SK-N-MC (cell line): ENCODE data around the gene AGRN.

ENCODE experiments used
- DNase-seq: peaks from one replicate; pipeline ENCODE4 v3.0.0-alpha.2; 2011; ENCODE audit warnings: low read depth, low spot score
- H3K27ac ChIP-seq: fragments of 200-600 bp; sonication (generic); 2 replicates; pipeline ENCODE4 v1.5.1; 2016; ENCODE audit warnings: mixed run types
- H3K36me3 ChIP-seq: fragments of 200-600 bp; sonication (generic); 2 replicates; pipeline ENCODE4 v1.6.1; 2017; ENCODE audit warnings: antibody characterized with exemption, low read length, mixed read lengths; ENCODE audit not compliant: insufficient read depth
- H3K4me3 ChIP-seq: fragments of 200-600 bp; sonication (generic); 2 replicates; pipeline ENCODE4 v1.5.1; 2016
- H3K9ac ChIP-seq: fragments of 200-600 bp; sonication (generic); 2 replicates; pipeline ENCODE4 v1.8.0; 2017; ENCODE audit warnings: mixed run types, mixed read lengths; ENCODE audit not compliant: insufficient read length
- H3K9me3 ChIP-seq: fragments of 200-600 bp; sonication (generic); 2 replicates; pipeline ENCODE4 v1.6.1; 2017; ENCODE audit warnings: low read depth, mild to moderate bottlenecking, antibody characterized with exemption, low read length, moderate library complexity, mixed read lengths
- EZH2 ChIP-seq: fragments of 200-600 bp; sonication (generic); IDR thresholded peaks from one replicate; pipeline ENCODE4 v1.6.1; 2017; ENCODE audit warnings: antibody characterized with exemption
- FOXP2 ChIP-seq: optimal IDR thresholded peaks from 2 replicates; pipeline ENCODE3; 2011; ENCODE audit warnings: mild to moderate bottlenecking, moderate library complexity; ENCODE audit not compliant: insufficient read depth; ENCODE audit errors: extremely low read length, control extremely low read depth
- POLR2AphosphoS5 ChIP-seq: IDR thresholded peaks from 2 replicates; pipeline ENCODE4 v1.6.1; 2012; ENCODE audit warnings: mild to moderate bottlenecking, low read depth, low read length, borderline replicate concordance

The AGRN gene

GRCh38 chr1:1080122-1080757, 60.3 kb downstream of the AGRN start:
- peak overlapping the region; percentile 74 for H3K4me3 ChIP-seq
- H3K9me3 ChIP-seq, result no peaks in the 10 kb centered on the region
- 0 out of 2 replicates have a peak, but pooled peaks have one; percentile 9 for TF ChIP-seq POLR2AphosphoS5
- no peak for TF ChIP-seq EZH2
- TF ChIP-seq FOXP2, result no peak
- no peak overlapping the region for H3K27ac ChIP-seq
- DNase-seq, result no peak
- H3K9ac ChIP-seq, result no peak overlapping the region
- no peaks in the 10 kb centered on the region for H3K36me3 ChIP-seq

- no peak for DNase-seq
- Histone ChIP-seq H3K36me3 (no peaks in the 10 kb centered on the region), H3K9ac (no peak overlapping the region), H3K9me3 (no peaks in the 10 kb centered on the region), H3K4me3 (no peak overlapping the region), H3K27ac (no peak overlapping the region)
- TF ChIP-seq FOXP2 (no peak), EZH2 (no peak), POLR2AphosphoS5 (no peak)
These were observed 61.0 kb downstream of the AGRN start for GRCh38 chr1:1080951-1081310.

GRCh38 chr1:1081311-1082238, 61.7 kb downstream of the AGRN start:
- no peaks in the 10 kb centered on the region for H3K9me3 ChIP-seq
- no peak overlapping the region; the same call in 1 of the 2 replicates for H3K27ac ChIP-seq
- H3K36me3 ChIP-seq, result no peaks in the 10 kb centered on the region
- no peak overlapping the region for H3K9ac ChIP-seq
- no peak for TF ChIP-seq FOXP2
- TF ChIP-seq POLR2AphosphoS5, result no peak
- TF ChIP-seq EZH2, result no peak
- no peak overlapping the region for H3K4me3 ChIP-seq
- DNase-seq, result no peak

- Histone ChIP-seq H3K9me3 (no peaks in the 10 kb centered on the region), H3K27ac (no peak overlapping the region; the same call in 1 of the 2 replicates), H3K36me3 (no peaks in the 10 kb centered on the region), H3K9ac (no peak overlapping the region), H3K4me3 (no peak overlapping the region)
- no peak for DNase-seq
- TF ChIP-seq EZH2 (no peak), FOXP2 (no peak)
These were observed 62.4 kb downstream of the AGRN start for GRCh38 chr1:1082239-1082775.

- H3K9ac ChIP-seq, result no peak overlapping the region
- no peak for DNase-seq
- no peak overlapping the region for H3K27ac ChIP-seq
- no peaks in the 10 kb centered on the region for H3K9me3 ChIP-seq
- no peak overlapping the region for H3K4me3 ChIP-seq
- no peaks in the 10 kb centered on the region for H3K36me3 ChIP-seq
- TF ChIP-seq FOXP2 (no peak), POLR2AphosphoS5 (no peak), EZH2 (no peak)
These were observed 63.0 kb downstream of the AGRN start for GRCh38 chr1:1082776-1083415.

- no peaks in the 10 kb centered on the region for H3K9me3 ChIP-seq
- no peak overlapping the region for H3K4me3 ChIP-seq
- DNase-seq, result no peak
- H3K9ac ChIP-seq, result no peak overlapping the region
- H3K27ac ChIP-seq, result no peak overlapping the region
- no peak for TF ChIP-seq FOXP2
- TF ChIP-seq POLR2AphosphoS5, result no peak
- H3K36me3 ChIP-seq, result no peaks in the 10 kb centered on the region
These were observed 63.8 kb downstream of the AGRN start for GRCh38 chr1:1083416-1084371.

- no peak for DNase-seq
- Histone ChIP-seq H3K27ac (no peak overlapping the region), H3K9ac (no peak overlapping the region), H3K9me3 (no peaks in the 10 kb centered on the region), H3K4me3 (no peak overlapping the region), H3K36me3 (no peaks in the 10 kb centered on the region)
- TF ChIP-seq FOXP2 (no peak), POLR2AphosphoS5 (no peak), EZH2 (no peak)
These were observed 64.7 kb downstream of the AGRN start for GRCh38 chr1:1084372-1085170.
